NCI-H1694 (cell line): ENCODE data around the gene TRAPPC6A.

Experiments used
- DNase-seq: peaks from one replicate; lab custom pipeline; 2025; lab: John Stamatoyannopoulos, UW

Gene TRAPPC6A

GRCh38 chr19:45177817-45178261, at the start of gene TRAPPC6A:
TSS of gene TRAPPC6A (minus strand) at chr19:45178237. CDS start at chr19:45178218, 19 bp downstream.
- no peak for DNase-seq

- no peak for DNase-seq
Measured at GRCh38 chr19:45224645-45225044, 46.6 kb upstream of the TRAPPC6A start.

DNA sequence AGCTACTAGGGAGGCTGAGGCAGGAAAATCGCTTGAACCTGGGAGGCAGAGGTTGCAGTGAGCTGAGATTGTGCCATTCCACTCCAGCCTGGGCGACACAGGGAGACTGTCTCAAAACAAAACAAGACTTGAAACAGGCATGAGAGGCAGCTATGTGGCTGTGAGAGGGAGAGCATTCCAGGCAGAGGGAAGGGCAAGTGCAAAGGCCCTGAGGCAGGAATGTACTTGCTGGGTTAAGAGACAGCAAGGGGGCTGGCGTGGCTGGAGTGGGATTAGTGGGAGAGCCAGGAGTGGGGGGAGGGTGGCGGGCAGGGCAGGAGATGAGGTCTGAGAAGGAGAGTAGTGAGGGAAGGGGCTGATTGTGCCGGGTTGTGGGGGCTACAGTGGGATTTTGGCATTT, 45.8 kb upstream of the TRAPPC6A start:
- DNase-seq: no peak

GRCh38 chr19:45222724-45223123, 44.7 kb upstream of the TRAPPC6A start:
- no peak for DNase-seq

- no peak for DNase-seq
Measured at GRCh38 chr19:45218911-45219743, 41.1 kb upstream of the TRAPPC6A start.

GRCh38 chr19:45218426-45218825, 40.4 kb upstream of the TRAPPC6A start:
- no peak for DNase-seq

DNA sequence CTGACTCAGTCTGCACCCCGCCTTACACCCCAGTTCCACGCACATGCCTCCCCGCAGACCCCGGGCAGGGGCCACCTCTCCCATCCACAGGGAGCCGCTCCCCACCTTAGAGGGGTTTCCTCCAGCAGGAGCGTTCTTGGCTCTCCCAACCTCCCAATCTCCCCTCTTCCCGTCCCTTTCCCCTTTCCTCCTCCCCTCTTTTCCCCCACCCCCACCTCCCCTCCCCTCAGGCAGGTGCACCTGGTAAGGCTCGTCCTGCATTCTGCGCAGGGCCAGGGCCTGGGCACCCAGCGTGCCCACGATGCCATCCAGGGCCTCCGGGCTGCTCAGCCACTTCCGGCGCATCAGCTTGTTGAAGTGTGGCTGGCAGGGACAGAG, 39.9 kb upstream of the TRAPPC6A start:
- DNase-seq: no peak

DNA sequence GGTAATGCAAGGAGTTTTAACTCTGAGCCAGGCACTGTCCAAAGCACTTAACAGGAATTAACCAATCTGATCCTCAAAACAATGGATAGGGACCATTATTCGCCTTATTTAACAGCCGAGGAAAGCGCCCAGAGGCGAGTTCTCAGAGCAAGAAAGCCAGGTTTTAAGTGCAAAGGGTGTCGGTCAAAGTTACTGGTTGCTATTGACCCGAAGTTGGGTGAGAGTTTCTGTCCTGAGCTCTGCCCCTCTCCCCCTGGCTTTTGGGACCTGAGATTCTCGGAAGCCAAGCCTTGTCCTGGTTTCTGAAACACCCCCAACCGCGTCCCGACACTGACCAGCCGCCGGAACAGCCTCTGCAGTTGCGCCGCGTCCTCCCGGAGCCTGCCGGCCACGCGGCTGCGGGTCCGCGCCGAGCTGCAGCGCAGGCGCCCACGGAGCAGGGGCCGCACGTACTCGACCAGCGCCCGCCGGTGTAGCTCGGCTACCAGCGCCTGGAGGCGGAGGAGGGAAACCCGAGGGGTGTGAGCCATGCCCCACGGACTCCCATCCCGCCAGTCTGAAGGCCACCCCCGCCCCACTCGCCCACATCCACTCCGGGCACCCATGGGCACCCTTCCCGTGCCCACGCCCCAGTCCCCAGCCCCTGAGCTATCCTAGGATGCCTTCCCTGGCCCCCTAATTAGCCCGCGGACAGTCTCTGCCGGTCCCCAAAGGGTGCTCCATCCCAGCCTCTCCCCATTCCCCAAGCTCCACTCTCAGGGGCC, 39.3 kb upstream of the TRAPPC6A start:
- no peak for DNase-seq

- DNase-seq: no peak
Measured at GRCh38 chr19:45216667-45217066, 38.6 kb upstream of the TRAPPC6A start.

- no peak for DNase-seq
Measured at GRCh38 chr19:45215391-45216191, 37.6 kb upstream of the TRAPPC6A start.

GRCh38 chr19:45213031-45213430, 35.0 kb upstream of the TRAPPC6A start:
- DNase-seq: no peak

DNA sequence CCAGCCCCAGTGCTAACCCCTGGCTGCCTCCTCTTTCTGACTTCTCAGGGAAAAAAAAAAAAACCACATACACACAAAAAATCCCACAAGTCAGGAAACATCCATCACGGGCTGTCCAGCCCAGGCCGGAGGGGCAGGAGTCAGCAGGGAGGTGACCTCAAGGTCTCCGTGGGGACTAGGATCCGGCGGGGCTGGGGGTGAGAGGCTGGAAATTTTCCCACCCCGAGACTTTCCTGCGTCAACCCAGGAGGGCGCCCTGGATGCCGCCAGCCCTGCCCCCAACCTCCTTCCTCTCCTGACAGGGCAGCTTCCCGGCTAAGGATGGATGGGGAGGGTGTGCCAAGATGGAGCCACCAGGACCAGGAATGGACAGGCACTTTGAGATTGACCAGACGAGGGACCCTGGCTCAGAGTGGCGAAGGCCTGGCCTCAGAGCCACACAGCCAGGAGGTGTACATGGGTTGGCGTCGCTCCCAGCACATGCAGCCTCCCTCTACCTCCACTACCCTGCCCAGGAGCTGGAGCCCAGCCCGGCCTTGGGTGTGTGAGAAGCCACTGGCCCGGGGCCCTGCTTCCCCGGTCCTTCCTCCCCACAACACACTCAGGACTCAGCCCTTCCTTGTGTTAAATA, 33.8 kb upstream of the TRAPPC6A start:
- DNase-seq: no peak

DNA sequence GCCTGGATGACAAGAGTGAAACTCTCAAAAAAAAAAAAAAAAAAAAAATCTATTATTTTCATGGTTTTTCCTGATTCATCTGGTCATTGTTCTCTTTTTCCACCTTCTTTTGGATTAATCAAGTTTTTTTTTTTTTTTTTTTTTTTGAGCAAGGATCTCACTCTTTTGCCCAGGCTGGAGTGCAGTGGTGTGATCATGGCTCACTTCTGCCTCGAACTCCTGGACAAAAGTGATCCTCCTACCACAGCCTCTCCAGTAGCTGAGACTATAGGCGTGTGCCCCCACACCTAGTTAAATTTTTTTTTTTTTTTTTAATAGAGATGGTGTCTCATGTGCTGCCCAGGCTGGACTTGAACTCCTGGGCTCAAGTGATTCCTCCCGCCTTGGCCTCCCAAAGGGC, 28.3 kb upstream of the TRAPPC6A start:
- DNase-seq: no peak

- DNase-seq: no peak
Measured at GRCh38 chr19:45205810-45206209, 27.8 kb upstream of the TRAPPC6A start.

- no peak for DNase-seq
Measured at GRCh38 chr19:45202637-45203036, 24.6 kb upstream of the TRAPPC6A start.

DNA sequence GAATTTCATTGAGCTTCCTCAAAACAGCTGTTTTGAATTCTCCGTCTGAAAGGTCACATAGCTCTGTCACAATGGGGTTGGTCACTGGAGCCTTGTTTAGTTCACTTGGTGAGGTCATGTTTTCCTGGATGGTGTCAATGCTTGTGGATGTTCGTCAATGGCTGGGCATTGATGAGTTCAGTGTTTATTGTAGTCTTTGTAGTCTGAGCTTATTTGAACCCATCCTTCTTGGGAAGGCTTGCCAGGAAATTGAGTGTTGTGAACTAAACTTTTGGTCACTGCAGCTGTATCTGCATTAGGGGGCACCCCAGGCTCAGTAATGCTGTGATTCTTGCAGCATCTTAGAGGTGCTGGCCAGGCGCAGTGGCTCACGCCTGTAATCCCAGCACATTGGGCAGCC, 22.5 kb upstream of the TRAPPC6A start:
- DNase-seq: no peak

DNA sequence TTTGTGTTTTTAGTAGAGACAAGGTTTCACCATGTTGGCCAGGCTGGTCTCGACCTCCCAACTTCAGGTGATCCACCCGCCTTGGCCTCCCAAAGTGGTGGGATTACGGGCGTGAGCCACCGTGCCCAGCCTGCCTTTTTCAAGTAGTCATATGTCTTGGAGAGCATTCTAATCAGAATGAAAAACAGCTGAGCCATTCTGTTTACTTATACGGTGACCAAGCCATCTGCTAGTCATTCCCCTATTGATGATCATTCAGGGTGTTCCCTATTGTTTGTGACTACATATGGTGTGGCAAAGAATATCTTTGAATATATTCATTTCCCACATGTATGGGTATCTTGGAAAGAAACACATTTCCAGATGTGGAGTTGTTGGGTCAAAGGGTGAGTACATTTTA, 17.7 kb upstream of the TRAPPC6A start:
- no peak for DNase-seq

DNA sequence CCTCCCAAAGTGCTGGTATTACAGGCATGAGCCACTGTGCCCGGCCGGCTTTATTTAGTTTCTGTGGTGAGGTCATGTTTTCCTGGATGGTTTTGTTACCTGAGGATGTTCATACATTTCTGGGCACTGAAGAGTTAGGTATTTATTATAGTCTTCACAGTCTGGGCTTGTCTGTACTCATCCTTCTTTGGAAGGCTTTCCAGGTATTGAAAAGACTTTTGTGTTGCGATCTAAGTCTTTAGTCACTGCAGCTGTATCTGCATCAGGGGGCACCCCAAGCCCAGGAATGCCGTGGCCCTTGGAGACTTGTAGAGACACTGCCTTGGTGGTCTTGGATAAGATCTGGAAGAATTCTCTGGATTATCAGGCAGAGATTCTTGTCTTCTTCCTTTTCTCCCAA, 13.3 kb upstream of the TRAPPC6A start:
- DNase-seq: no peak

GRCh38 chr19:45189971-45190370, 11.9 kb upstream of the TRAPPC6A start:
- no peak for DNase-seq

- DNase-seq: no peak
Measured at GRCh38 chr19:45187421-45188100, 9.5 kb upstream of the TRAPPC6A start.
